Gastrocnemius medialis (tissue), 4 donors: ENCODE data around the gene UBR4.

Experiments
- CTCF ChIP-seq, 5 experiments: fragments of 450-650 bp in 3 of 5; fragments of 200-600 bp in 2 of 5; sonication (generic) in 2 of 5; IDR thresholded peaks in 4 of 5; conservative IDR thresholded peaks in 1 of 5; 1 replicate in 4 of 5; 2 replicates in 1 of 5; pipeline ENCODE4 v1.5.1; 2016 to 2019; ENCODE audit warnings: antibody characterized with exemption in 5 of 5, mild to moderate bottlenecking in 3 of 5, moderate library complexity in 3 of 5
- POLR2A ChIP-seq, 2 donors: fragments of 450-650 bp; IDR thresholded peaks; one replicate each; pipeline ENCODE4 v1.6.1; 2017; ENCODE audit warnings: antibody characterized with exemption in 2 of 2, mild to moderate bottlenecking in 2 of 2, moderate library complexity in 2 of 2

GRCh38 chr1:19113697-19114092 is 96.4 kb downstream of the UBR4 start:
- TF ChIP-seq CTCF (IDR thresholded peaks at IDR 0.05 in 4 of 5, conservative IDR thresholded peaks at IDR 0.05 in 1 of 5) (peak in 1 of 5 experiments; percentile 25), POLR2A (IDR thresholded peaks at IDR 0.05) (no peak)
